Body of pancreas (tissue), 4 donors: ENCODE measurements around the gene MEOX2.

Experiments
- POLR2A ChIP-seq, 3 donors: fragments of 450-650 bp; IDR thresholded peaks; one replicate each; pipeline ENCODE4 v1.6.1; 2016; ENCODE audit warnings: antibody characterized with exemption in 3 of 3, mild to moderate bottlenecking in 2 of 3
- TF ChIP-seq, protein P1 (sequence below), 7 experiments: fragments of 450-650 bp in 4 of 7; fragments of 200-600 bp in 3 of 7; sonication (generic) in 3 of 7; IDR thresholded peaks; one replicate each; pipeline ENCODE4 v1.5.1; 2016 to 2019; ENCODE audit warnings: antibody characterized with exemption in 7 of 7

- TF ChIP-seq, protein P1, sequence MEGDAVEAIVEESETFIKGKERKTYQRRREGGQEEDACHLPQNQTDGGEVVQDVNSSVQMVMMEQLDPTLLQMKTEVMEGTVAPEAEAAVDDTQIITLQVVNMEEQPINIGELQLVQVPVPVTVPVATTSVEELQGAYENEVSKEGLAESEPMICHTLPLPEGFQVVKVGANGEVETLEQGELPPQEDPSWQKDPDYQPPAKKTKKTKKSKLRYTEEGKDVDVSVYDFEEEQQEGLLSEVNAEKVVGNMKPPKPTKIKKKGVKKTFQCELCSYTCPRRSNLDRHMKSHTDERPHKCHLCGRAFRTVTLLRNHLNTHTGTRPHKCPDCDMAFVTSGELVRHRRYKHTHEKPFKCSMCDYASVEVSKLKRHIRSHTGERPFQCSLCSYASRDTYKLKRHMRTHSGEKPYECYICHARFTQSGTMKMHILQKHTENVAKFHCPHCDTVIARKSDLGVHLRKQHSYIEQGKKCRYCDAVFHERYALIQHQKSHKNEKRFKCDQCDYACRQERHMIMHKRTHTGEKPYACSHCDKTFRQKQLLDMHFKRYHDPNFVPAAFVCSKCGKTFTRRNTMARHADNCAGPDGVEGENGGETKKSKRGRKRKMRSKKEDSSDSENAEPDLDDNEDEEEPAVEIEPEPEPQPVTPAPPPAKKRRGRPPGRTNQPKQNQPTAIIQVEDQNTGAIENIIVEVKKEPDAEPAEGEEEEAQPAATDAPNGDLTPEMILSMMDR (IDR thresholded peaks at IDR 0.05): no peak
- TF ChIP-seq POLR2A (IDR thresholded peaks at IDR 0.05): no peak
These were observed 60.4 kb downstream of the MEOX2 start for GRCh38 chr7:15626041-15626440.
